Common myeloid progenitor, CD34-positive (primary cell): ENCODE results near the gene AKAP13.

Experiments used
- CTCF ChIA-PET: fragments of 350-600 bp; sonication (Branson Sonifier 250); formaldehyde crosslinking; loops from one replicate; lab custom pipeline; 2021; ENCODE audit warnings: antibody characterized with exemption; lab: Charles Lee
- POLR2A ChIA-PET: fragments of 350-600 bp; sonication (Branson Sonifier 250); formaldehyde crosslinking; loops from one replicate; lab custom pipeline; 2021; ENCODE audit warnings: antibody characterized with exemption; lab: Charles Lee
- DNase-seq, 3 donors: peaks; one replicate each; pipeline versions ENCODE4 v3.0.0 to v3.0.0-alpha.2; 2013
- H3K27ac ChIP-seq, 2 experiments: 1 replicate in 1 of 2; 2 replicates in 1 of 2; pipeline ENCODE4 v1.7.0; 2013; ENCODE audit warnings: inconsistent platforms in 2 of 2, low read length in 2 of 2, mild to moderate bottlenecking in 2 of 2, low read depth in 1 of 2, moderate library complexity in 1 of 2; ENCODE audit not compliant: severe bottlenecking in 2 of 2, insufficient read depth in 1 of 2, poor library complexity in 1 of 2
- H3K27me3 ChIP-seq, 5 experiments: replicated peaks in 2 of 5; 1 replicate in 3 of 5; 2 replicates in 2 of 5; pipeline versions ENCODE4 v1.6.1 to v1.7.0; 2013; ENCODE audit warnings: low read length in 4 of 5, mild to moderate bottlenecking in 2 of 5, moderate library complexity in 2 of 5, inconsistent platforms in 1 of 5; ENCODE audit not compliant: insufficient read depth in 5 of 5, control insufficient read depth in 4 of 5
- H3K36me3 ChIP-seq, 4 experiments: 1 replicate in 2 of 4; 2 replicates in 2 of 4; pipeline versions ENCODE4 v1.6.1 to v1.7.0; 2013; ENCODE audit warnings: low read length in 3 of 4, control low read depth in 1 of 4, mild to moderate bottlenecking in 1 of 4; ENCODE audit not compliant: control insufficient read depth in 4 of 4, insufficient read depth in 4 of 4
- H3K4me1 ChIP-seq, 4 experiments: 1 replicate in 3 of 4; 2 replicates in 1 of 4; pipeline versions ENCODE4 v1.6.1 to v1.7.1; 2013; ENCODE audit warnings: low read length in 3 of 4, mild to moderate bottlenecking in 3 of 4, control low read depth in 1 of 4, inconsistent platforms in 1 of 4, moderate library complexity in 1 of 4; ENCODE audit not compliant: control insufficient read depth in 4 of 4, insufficient read depth in 4 of 4; ENCODE audit errors: control extremely low read depth in 1 of 4
- H3K4me3 ChIP-seq, 7 experiments: 1 replicate in 4 of 7; 2 replicates in 3 of 7; pipeline versions ENCODE4 v1.5.1 to v1.7.0; 2013; ENCODE audit warnings: mild to moderate bottlenecking in 7 of 7, low read length in 6 of 7, moderate library complexity in 6 of 7, inconsistent platforms in 2 of 7, low read depth in 2 of 7, control low read depth in 1 of 7; ENCODE audit not compliant: insufficient read depth in 4 of 7, control insufficient read depth in 1 of 7; ENCODE audit errors: extremely low read depth in 1 of 7
- H3K9me3 ChIP-seq, 5 experiments: 1 replicate in 4 of 5; 2 replicates in 1 of 5; pipeline versions ENCODE4 v1.6.1 to v1.7.1; 2013; ENCODE audit warnings: low read length in 4 of 5, mild to moderate bottlenecking in 2 of 5, inconsistent platforms in 1 of 5, low read depth in 1 of 5, moderate library complexity in 1 of 5; ENCODE audit not compliant: control insufficient read depth in 4 of 5, insufficient read depth in 2 of 5; ENCODE audit errors: control extremely low read depth in 1 of 5
- WGBS: methylation state at CpG from one replicate; pipeline ENCODE4 v1.1.5; 2013; ENCODE audit not compliant: insufficient coverage; 5-methylcytosine and 5-hydroxymethylcytosine counted together

Gene AKAP13

GRCh38 chr15:85498471-85498870, 118.1 kb downstream of the AKAP13 start:
- no peaks in the 10 kb centered on the region for H3K36me3 ChIP-seq
- POLR2A ChIA-PET: interaction anchor here (0.6 to 0.7 kb wide), 2 partner anchors 202 to 221 kb away, joined by 3 read pairs; no protein-coding TSS in a partner anchor
- H3K27me3 ChIP-seq: no peaks in the 10 kb centered on the region
- H3K4me3 ChIP-seq: no peak overlapping the region
- WGBS: 78% methylated on average over 5 of the region's 6 CpGs
- DNase-seq: no peak
- CTCF ChIA-PET: interaction anchor here (2.2 to 6.6 kb wide), 2 partner anchors 10 to 23 kb away, joined by 8 to 64 read pairs; no protein-coding TSS in a partner anchor
- no peaks in the 10 kb centered on the region for H3K9me3 ChIP-seq
- peaks cover 0 to 23% (median 2%) of the 10 kb centered on the region in 4 experiments for H3K4me1 ChIP-seq
- H3K27ac ChIP-seq: no peak overlapping the region

GRCh38 chr15:85499371-85499887, 119.0 kb downstream of the AKAP13 start:
- 81% methylated on average over 5 of the region's 7 CpGs for WGBS
- POLR2A ChIA-PET: no interaction called here

GRCh38 chr15:85500060-85500708, 119.8 kb downstream of the AKAP13 start:
- Histone ChIP-seq H3K9me3 (no peaks in the 10 kb centered on the region), H3K27me3 (no peaks in the 10 kb centered on the region), H3K27ac (no peak overlapping the region), H3K36me3 (no peaks in the 10 kb centered on the region), H3K4me3 (no peak overlapping the region), H3K4me1 (peaks cover 0 to 18% (median 2%) of the 10 kb centered on the region in 4 experiments)
- 100% methylated on average over 1 of the region's 6 CpGs for WGBS
- no peak for DNase-seq
- POLR2A ChIA-PET: no interaction called here
- CTCF ChIA-PET: interaction anchor here (0.7 to 6.6 kb wide), 5 partner anchors 9 to 40 kb away, joined by 3 to 64 read pairs (median 4); no protein-coding TSS in a partner anchor

More at GRCh38 chr15:85499371-85499887, 119.0 kb downstream of the AKAP13 start:
- Histone ChIP-seq H3K4me3 (no peak overlapping the region), H3K27me3 (no peaks in the 10 kb centered on the region), H3K9me3 (no peaks in the 10 kb centered on the region), H3K27ac (no peak overlapping the region), H3K4me1 (peaks cover 0 to 19% (median 2%) of the 10 kb centered on the region in 4 experiments), H3K36me3 (no peaks in the 10 kb centered on the region)
- CTCF ChIA-PET: interaction anchor here (1.4 to 6.6 kb wide), 3 partner anchors 9 to 22 kb away, joined by 4 to 64 read pairs (median 8); no protein-coding TSS in a partner anchor
- DNase-seq: no peak

GRCh38 chr15:85500729-85501128, 120.3 kb downstream of the AKAP13 start:
- Histone ChIP-seq H3K4me3 (no peak overlapping the region), H3K4me1 (peaks cover 0 to 16% (median 2%) of the 10 kb centered on the region in 4 experiments), H3K27ac (no peak overlapping the region), H3K27me3 (no peaks in the 10 kb centered on the region), H3K36me3 (no peaks in the 10 kb centered on the region), H3K9me3 (no peaks in the 10 kb centered on the region)
- ChIA-PET CTCF (interaction anchor here (0.7 to 6.6 kb wide), 3 partner anchors 12 to 39 kb away, joined by 3 to 64 read pairs (median 4); no protein-coding TSS in a partner anchor), POLR2A (no interaction called here)
- WGBS: 54% methylated on average over 2 of the region's 4 CpGs
- no peak for DNase-seq

- H3K27me3 ChIP-seq: no peaks in the 10 kb centered on the region
- ChIA-PET POLR2A (no interaction called here), CTCF (interaction anchor here (6.6 kb wide), 1 partner anchor 13 kb away, joined by 64 read pairs; no protein-coding TSS in a partner anchor)
- no peak for DNase-seq
- no peaks in the 10 kb centered on the region for H3K36me3 ChIP-seq
- no peaks in the 10 kb centered on the region for H3K9me3 ChIP-seq
- H3K4me1 ChIP-seq: peaks cover 0 to 11% (median 2%) of the 10 kb centered on the region in 4 experiments
- H3K4me3 ChIP-seq: no peak overlapping the region
- H3K27ac ChIP-seq: no peak overlapping the region
- WGBS: 100% methylated on average over 1 of the region's 2 CpGs
Measured at GRCh38 chr15:85501574-85501973, 121.2 kb downstream of the AKAP13 start.

GRCh38 chr15:85503151-85503799, 122.9 kb downstream of the AKAP13 start:
- CTCF ChIA-PET: interaction anchor here (2.3 to 6.6 kb wide), 3 partner anchors 10 to 15 kb away, joined by 5 to 64 read pairs (median 49); no protein-coding TSS in a partner anchor
- no peak for DNase-seq
- POLR2A ChIA-PET: no interaction called here
- H3K4me3 ChIP-seq: no peak overlapping the region
- H3K36me3 ChIP-seq: no peaks in the 10 kb centered on the region
- WGBS: 48% methylated on average over 4 of the region's 4 CpGs
- H3K9me3 ChIP-seq: no peaks in the 10 kb centered on the region
- H3K4me1 ChIP-seq: peaks cover 0 to 7% (median 2%) of the 10 kb centered on the region in 4 experiments
- no peak overlapping the region for H3K27ac ChIP-seq
- no peaks in the 10 kb centered on the region for H3K27me3 ChIP-seq
